GM18508 (cell line): ENCODE results near the gene GAS1.
A peak's percentile ranks its signal among the peaks of the same experiment; 100 is the strongest.

ENCODE experiments used
- ATAC-seq: cut with Tn5 transposase; IDR thresholded peaks from one replicate; pipeline ENCODE4 v1.9.1; 2021; ENCODE audit warnings: moderate number of reproducible peaks; ENCODE audit not compliant: insufficient read depth, unreplicated experiment

Gene GAS1

DNA sequence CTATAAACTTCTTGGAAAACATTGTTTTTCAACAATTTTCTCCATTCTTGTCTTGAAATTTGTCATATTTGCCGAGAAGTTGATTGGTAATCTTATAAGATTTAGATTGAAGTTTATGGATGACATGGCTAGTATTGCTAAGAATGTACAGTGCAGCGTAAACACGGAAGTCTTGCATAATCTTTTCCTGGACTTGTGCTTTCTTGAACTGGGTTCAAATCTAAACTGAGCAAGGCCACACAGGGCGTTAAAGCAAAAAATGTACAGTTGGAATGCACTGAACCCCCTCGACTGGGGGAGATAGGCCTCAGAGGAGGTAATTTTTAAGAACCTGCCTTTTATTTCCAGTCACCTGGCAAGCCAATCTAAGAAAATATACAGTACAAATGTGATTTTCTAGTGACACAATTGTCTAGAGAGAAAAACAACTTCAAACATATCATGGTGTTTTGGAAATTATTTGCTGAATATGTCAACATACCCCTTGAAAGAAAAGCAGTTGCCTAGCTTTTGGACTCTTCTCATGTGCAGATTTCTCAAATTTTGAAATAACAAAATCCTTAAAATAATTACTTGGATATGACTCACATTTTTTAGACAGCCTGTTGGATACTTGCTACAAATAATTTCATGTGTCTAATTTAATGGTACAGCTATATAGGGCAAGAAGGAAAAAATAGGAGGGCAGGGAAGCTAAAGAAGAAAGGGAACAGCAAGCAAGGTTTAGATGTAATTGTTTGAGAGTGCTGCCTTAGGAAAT is 18.5 kb upstream of the GAS1 start:
- no peak for ATAC-seq

DNA sequence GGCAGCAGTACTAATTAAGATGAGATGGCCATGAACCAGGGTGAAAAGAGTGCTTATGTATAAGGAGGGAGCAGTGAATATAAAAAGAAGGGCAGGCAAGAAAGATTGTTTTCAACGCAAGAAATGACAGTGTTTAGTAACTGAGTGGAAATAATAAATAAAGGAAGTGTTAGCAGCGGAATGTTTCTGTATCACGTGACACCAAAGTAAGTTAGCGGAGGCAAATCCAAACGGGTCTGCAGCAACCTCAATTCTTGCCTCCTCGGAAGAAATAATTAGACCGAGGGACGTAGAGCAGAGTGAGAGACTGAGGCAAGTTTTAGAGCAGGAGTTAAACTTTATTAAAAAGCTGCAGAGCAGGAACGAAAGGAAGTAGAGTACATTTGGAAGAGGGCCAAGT is 15.4 kb upstream of the GAS1 start:
- no peak for ATAC-seq

DNA sequence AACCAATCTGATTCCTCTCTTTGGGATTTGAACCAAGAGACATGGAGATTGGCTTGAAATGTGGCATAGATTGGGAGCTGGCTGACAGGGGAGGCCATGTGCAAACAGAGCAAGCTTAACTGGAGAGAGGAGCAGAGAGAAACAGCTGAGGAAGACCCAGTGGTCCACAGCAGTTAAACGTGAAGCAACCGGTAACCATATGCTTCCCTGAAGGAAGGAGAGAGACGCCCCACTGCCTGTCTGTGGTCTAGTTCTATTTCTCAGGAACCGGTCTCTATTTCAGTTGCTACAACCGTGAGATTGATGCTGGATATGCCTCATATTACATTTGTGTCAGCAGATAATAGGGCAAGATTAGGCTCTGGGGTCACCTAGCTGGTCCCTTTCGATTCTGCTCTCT is 13.6 kb upstream of the GAS1 start:
- ATAC-seq = no peak

DNA sequence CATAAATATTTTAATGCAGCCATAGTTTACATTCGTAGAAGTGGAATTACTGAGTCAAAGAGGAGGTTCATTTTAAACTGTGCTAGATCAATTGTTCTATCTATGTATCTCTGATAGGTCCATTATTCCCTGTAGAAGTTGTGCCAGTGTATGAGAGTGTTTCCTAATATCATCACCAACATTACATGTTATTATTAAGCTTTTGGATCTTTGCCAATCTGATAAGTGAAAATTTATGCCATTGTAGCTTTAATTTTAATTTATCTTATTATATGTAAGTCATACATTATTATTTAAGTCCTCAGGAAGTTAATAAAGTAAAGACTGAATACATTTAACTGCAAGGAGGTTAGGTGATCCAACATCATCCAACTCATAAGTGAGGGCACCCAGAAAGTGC is 10.9 kb upstream of the GAS1 start:
- ATAC-seq = no peak

DNA sequence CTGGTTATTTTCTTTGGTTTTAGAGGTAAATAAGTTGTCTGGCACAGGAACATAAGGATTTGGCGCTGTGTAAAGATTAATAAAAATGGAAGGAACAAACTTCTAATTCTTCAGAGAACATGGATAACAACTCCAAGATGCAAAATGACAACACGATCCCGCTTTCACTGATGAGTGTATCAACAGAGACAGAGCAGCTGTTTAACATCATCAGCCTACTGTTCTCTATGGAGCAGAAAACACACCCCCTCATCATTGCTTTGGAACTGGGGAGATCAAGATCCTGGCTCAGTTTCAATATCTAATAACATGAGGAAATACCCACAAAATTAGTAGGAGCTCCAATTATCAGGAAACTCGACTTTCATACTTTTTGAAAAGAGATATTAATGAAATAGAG is 8.3 kb upstream of the GAS1 start:
- ATAC-seq = no peak

DNA sequence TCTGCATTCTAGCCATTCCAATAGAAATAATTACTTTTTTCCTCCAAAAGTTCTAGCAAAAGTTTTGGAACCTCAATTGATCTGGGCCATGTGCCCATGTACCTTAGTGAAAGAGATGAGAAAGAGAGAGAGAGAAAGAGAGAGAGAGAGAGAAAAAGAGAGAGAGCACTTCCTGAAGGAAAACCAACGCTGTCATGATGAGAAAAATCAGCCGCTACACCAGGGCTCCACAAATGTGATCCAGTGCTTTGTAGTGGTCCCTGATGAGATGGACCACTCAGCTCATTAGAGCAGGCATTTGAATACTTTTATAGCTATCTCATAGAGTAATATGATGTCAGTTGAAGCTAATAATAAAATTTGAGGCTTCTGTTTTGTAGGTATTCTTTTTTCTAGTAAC is 7.7 kb upstream of the GAS1 start:
- ATAC-seq = no peak

DNA sequence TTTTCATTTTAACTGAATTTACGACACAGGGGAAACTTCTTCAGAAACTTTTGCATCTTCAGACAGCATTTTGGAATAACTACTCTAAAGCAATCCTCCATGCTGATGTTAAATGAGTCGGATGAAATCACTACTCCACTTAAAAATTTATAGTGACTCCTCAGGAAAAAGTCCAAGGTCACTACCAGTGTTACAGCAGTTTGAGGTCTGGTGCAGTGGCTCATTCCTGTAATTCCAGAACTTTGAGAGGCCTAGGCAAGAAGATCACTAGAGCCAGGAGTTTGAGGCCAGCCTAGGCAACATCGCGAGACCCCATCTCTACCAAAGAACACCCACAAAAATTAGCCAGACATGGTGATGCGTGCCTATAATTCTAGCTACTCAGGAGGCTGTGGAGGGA is 5.9 kb upstream of the GAS1 start:
- no peak for ATAC-seq

DNA sequence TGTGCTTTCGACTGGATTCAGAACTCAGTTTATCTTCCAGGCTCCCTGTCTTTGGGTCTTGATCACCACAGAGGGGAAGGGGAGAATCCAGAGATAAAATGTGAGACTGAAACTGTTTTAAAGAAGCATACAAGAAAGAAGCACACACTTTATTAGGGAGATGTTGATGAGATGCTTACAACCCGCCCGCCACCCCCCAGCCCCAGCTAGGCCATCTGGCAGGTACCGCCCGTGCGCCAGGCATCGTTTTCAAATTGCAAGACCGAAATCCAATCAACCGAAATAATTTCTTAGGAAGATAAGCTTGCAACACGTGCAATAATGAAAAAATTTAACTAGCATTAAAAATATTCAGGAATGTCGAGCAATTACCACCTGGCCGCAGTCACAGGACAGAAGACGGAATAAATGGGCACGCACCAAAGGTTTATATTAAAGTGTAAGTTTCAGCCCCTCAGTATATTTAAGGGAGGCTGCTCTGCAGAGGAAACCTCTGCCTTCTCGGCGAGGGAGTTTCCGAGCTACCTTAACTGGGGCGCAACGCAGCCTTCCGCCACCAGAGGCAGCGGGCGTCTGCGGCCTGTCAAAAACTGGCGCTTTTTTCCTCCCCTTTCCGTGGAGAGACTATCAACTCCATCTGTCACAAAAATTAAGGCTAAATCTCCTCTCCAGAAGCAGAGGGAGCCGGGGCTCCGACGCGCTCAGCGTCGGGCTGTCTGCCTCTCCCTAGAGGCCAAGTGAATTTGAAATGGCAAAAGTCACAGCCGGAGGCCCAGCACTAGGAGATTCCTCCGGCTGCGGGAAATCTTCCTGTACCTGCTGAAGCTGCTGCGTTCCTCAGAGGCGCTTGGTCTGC is 996 bp upstream of the GAS1 start:
- peak; percentile 60 for ATAC-seq

DNA sequence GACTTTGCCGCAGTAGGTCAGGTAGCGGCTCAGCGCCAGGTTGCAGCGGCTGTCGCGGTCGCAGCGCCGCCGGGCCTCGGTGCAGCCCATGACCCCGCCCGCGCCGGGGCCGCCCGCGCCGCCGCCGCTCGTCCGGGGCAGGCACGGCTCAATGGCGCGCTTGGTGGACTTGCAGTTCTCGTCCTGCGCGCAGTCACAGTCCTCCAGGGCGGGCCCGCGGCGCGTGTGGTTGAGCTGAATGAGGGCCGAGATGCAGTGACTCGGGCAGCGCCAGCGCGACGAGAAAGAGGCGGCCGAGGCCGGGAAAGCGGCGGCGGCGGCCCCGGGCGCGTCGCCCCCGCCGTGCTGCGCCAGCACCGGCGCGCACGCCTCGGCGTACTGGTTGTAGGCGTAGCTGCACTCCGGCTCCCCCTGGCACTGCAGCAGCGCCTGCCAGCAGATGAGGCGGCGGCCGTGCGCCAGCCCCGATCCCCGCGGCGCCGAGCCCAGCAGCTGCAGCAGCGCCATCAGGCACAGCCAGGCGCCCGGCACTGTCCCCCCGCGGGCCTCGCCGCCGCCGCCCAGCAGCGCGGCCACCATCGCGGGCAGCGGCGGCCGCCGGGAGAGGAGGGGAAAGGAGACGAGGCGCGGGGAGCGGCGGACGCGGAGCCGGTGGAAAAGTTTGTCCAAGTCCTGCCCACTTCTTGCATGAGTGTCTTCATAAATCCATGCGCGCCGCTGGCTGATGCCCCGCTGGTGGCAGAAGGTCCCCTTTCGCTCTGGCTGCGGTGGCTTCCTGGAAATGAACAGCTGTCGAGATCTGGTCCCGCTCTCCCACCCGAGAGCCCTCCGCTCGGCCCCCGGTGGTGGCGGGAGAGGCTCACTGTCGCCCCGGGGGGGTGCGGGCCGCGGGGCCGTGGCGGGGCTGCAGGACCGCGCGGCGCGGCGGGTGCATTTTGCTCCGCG is 833 bp downstream of the GAS1 start:
- no peak for ATAC-seq

DNA sequence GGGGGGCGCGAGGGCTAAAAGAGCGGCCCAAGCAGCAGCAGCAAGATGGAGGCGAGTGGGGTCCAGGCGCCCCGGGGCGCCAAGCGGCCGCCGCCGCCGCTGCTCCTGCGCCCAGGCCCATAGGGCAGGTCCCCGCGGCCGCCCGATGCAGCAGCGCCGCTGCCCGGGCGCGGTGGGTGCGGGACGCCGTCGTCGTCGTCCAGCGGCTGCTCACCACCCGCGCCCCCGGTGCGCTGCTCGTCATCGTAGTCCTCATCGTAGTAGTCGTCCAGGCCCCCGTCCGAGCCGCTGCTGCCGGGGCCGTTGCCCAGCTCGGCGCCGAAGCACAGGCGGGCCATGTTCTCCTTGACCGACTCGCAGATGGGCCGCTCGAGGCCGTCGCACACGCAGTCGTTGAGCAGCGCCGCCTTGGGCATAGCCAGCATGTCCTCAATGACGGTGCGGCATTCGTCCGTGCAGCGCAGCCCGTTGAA is 1.5 kb downstream of the GAS1 start:
- no peak for ATAC-seq

DNA sequence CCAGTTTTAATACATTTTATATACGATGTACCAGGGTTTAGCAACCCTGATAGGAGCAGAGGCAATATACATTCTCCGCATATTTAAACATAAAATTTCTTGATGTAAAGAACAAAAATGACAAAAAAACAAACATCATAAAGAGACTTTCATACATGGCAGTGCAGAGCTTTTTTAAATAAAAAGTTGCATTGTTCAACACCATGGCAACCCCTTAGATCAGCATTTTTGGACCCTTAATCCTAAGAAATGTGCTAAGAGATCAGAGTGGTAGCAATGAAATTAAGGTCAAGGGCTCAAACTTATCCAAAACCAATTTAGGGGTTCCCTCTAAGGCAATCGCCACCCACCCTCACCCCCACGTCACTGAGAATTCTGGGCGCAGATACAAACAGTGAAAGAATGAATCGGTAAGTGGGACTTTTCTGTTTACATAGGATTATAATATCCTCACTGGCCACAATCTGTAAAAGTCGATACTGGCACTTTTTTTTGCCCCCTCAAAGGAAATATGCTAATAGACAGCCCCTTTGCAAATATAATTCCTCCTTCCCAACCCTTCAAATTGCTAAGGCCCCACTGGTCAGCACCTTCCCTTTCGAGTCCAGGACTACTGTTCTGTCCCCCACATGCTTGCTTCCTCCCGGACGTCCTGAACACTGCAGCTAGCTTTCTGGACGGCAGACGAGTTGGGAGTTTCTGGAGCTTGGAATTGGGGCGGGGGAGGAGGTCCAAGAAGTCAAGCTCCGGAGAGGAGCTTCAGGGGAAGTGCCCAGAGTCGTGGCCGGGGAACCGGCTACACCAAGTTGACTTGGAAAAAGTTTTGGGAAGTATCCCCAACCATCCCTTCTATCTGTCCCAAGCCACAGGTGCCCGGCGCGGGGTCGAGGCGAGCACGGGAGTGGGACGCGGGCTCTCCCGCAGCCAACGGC is 2.2 kb downstream of the GAS1 start:
- no peak for ATAC-seq

DNA sequence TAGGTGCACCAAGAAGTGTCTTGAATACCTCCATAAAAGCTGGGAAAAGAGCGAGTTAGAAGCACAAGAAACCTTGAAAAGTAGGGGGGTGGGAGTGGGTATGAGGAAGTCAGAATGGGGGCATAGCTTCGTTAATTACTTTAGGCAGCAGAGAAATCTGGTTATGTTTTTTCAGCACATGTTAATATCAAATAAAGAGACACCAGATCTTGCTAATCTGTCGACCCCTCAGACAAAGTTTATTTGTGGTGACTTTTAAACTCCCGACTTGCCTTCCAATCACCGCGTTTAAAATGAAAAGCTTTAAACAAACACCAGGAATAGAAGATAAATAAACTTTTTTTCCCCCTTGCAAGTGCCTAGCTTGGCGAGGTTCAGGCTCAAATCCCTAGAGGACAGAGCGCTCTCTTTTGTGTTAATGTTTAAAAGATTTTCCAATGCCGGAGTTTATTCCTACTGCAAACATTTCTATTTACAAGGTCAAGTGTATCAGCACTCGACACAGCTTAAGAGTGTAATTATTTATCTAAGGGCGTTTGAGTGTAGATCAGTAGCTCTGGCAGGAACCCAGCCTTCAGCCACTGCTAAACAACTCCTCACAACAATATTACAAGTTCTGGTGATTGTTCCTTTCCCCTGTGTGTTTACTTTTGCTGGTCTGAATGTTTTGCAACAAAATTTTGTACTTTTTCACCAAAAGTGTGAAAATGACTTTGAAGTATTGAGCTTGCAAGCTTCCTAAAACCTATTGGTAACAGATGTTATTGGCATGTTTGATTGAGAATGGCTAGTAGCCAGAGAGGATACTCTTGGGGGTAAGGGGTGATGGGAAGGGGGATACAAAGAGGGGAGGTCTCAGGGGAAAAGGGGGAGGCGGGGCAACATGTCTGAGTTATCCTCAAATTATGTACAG is 3.8 kb downstream of the GAS1 start:
- no peak for ATAC-seq

DNA sequence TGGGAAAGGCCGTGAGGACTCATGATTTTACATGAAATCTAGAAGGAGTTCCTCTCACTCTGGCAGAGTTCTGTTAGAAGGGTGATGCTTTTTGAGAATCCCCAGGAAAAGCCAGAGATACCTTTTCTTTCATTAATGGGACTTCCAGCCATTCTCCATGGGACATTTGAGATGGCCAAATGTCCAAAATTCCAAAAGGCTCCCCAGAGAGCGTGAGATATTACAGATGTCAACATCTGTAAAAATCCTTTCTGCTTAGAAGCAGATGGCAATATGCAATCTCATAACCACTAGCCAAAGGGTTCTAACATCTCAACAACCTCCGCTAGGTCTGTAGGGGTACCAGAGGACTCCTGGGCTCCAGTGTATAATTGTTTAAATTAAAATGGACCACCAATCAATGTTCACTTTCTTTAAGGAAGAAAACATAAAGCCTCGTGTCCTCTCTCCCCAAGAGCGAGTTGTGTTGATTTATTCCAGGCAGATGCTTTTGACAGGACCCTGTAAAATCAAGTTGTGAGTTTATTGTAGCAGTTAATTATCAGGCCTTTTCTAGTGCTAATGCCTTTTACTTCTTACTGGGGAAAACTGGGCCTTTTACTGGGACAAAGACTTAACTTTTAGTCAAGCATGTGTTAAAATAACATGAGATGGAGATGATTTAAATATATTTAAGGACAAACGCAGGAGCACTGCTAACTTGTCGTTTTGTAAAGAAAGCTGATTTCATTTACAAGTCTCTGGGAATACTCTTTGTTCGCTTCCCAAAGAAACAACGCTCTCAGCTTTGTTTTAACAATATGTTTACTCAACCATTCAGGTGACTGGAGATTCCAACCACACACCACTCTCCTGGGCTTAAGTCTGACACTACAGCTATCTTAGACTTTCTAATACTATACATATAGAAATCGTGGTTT is 4.8 kb downstream of the GAS1 start:
- ATAC-seq = no peak

DNA sequence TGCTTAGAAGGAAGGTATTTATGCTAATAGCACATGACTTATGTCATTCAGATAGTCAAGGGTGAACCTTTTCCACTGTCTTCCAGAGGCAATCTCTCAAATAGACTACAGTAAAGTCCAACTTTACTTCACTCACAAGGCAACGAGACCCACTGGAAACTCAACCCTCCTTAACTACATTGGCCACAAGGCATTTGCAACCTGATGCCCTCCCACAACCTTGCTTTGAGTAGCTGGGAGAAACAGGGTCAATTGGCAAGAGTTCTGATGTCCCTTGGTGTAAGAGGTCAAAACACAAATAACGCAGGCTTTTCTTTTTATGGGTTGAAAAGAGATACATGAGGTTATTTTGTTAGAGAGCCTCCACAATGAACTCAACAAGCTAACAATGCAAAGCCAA is 6.1 kb downstream of the GAS1 start:
- no peak for ATAC-seq

DNA sequence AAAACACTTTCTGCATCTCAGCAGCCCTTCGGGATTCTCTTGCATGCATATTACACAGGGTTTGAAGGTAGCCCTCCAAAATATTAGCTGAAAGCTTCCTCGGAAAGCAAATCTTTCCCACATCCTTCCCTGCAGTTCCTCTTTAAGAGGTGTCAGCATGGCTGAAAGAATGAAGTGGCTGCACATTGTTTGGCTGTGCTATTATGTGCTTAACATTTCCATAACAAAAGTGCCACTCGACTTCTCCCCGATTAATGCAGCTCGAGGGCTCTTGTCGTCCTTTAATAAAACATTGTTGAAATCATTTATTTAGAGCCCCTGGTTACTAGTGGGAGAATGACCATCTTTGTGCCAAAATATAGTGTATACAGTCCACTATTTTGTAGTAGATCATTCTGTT is 6.5 kb downstream of the GAS1 start:
- ATAC-seq = no peak

DNA sequence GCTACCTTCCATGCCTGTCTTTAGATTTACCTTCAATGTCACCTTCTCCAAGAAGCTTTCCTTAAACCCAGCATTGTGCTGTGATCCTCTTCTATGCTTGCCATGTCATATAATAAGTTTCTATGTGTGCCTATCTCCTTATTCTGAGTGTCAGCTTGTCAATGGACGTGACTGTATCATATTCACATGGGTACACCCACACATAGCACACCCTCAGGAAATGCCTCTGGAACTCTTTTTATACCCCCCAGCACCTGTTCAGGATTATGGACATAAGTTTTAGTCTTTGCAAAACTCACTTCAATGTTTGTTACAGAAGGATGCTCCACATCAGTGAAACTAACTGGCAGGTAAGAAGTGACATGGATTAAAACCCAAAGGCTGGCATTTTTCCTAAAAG is 7.4 kb downstream of the GAS1 start:
- no peak for ATAC-seq

DNA sequence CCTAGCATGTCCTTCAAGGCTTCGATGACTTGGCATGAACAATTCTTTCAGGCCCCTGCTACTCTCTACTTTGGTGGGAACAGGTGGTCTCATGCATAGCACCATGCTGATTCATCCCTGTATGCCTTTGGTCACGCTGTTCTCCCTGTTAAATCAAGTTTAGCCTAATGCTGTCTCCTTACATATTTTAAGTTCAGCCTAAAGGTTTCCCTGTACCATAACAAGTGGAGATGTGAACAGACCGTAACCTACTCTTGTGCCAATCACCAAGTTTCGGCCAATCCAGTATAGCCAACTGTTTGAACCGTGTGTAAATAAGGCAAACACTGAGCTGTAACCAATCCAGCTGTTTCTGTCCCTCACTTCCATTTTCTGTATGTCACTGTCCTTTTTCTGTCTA is 8.0 kb downstream of the GAS1 start:
- ATAC-seq = no peak

DNA sequence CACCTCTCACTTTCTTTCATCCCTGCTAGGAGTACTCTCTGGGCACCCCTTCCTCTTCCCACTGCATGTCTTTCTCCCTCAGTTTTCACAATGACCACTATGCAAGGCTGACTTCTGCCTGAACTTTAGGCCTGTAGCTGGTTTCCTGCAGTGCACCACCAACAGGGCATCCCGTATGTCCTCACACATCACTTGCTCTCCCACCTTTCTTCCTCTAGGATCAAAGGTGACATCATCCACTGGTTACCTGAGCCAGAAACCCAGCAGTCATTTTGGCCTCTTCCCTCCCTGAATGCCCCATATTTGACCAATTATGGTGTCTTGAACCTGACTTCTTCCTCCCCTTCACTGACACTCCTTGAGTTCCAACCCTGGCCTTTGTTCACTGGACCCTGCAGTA is 8.5 kb downstream of the GAS1 start:
- ATAC-seq = no peak
